ENCODE results near the gene STARD4.

Gene STARD4

GRCh38 chr5:111512375-111513130 is at the start of gene STARD4:
Gene STARD4 (minus strand): TSS chr5:111512535. CDS start chr5:111507433, 5,102 bp downstream.
- DNase-seq (ENCODE audit: low spot score), result peak; percentile 84

GRCh38 chr5:111559680-111560079 is 47.3 kb upstream of the STARD4 start:
- no peak for DNase-seq (ENCODE audit: low spot score)

- no peak for DNase-seq (ENCODE audit: low spot score)
Observed at GRCh38 chr5:111557686-111558085, 45.4 kb upstream of the STARD4 start.

- DNase-seq (ENCODE audit: low spot score), result no peak
Observed at GRCh38 chr5:111557111-111557510, 44.8 kb upstream of the STARD4 start.

GRCh38 chr5:111556501-111556900 is 44.2 kb upstream of the STARD4 start:
- no peak for DNase-seq (ENCODE audit: low spot score)

GRCh38 chr5:111555760-111556159 is 43.4 kb upstream of the STARD4 start:
- no peak for DNase-seq (ENCODE audit: low spot score)

- no peak for DNase-seq (ENCODE audit: low spot score)
Observed at GRCh38 chr5:111553868-111554267, 41.5 kb upstream of the STARD4 start.

- DNase-seq (ENCODE audit: low spot score), result no peak
Observed at GRCh38 chr5:111552896-111553295, 40.6 kb upstream of the STARD4 start.

- DNase-seq (ENCODE audit: low spot score), result no peak
Observed at GRCh38 chr5:111552492-111552891, 40.2 kb upstream of the STARD4 start.

- DNase-seq (ENCODE audit: low spot score), result no peak
Observed at GRCh38 chr5:111551569-111552275, 39.4 kb upstream of the STARD4 start.

GRCh38 chr5:111551161-111551560 is 38.8 kb upstream of the STARD4 start:
- DNase-seq (ENCODE audit: low spot score), result no peak

GRCh38 chr5:111550282-111551020 is 38.1 kb upstream of the STARD4 start:
- peak; percentile 63 for DNase-seq (ENCODE audit: low spot score)

- DNase-seq (ENCODE audit: low spot score), result no peak
Observed at GRCh38 chr5:111548992-111549649, 36.8 kb upstream of the STARD4 start.

- no peak for DNase-seq (ENCODE audit: low spot score)
Observed at GRCh38 chr5:111548348-111548950, 36.1 kb upstream of the STARD4 start.

GRCh38 chr5:111545031-111545430 is 32.7 kb upstream of the STARD4 start:
- DNase-seq (ENCODE audit: low spot score), result no peak

GRCh38 chr5:111537141-111538024 is 25.0 kb upstream of the STARD4 start:
- no peak for DNase-seq (ENCODE audit: low spot score)

- no peak for DNase-seq (ENCODE audit: low spot score)
Observed at GRCh38 chr5:111535879-111536549, 23.7 kb upstream of the STARD4 start.

GRCh38 chr5:111532886-111533582 is 20.7 kb upstream of the STARD4 start:
- DNase-seq (ENCODE audit: low spot score), result no peak

GRCh38 chr5:111530298-111530740 is 18.0 kb upstream of the STARD4 start:
- peak; percentile 24 for DNase-seq (ENCODE audit: low spot score)

GRCh38 chr5:111528056-111528455 is 15.7 kb upstream of the STARD4 start:
- DNase-seq (ENCODE audit: low spot score), result no peak

All from hematopoietic multipotent progenitor cell treated with erythropoietin and hydrocortisone succinate and interleukin-3 and kit ligand, for 17 days (in vitro differentiated cells).